Measurements from ENCODE around the gene UTF1.

Gene UTF1

GRCh38 chr10:133230044-133230361 is at the start of gene UTF1:
Gene UTF1 (plus strand): TSS chr10:133230217. CDS start chr10:133230289, 72 bp downstream.
- no peak for DNase-seq

GRCh38 chr10:133180965-133181639 is 48.9 kb upstream of the UTF1 start:
- DNase-seq: no peak

- no peak for DNase-seq
These were observed 47.8 kb upstream of the UTF1 start for GRCh38 chr10:133182190-133182589.

- no peak for DNase-seq
These were observed 47.0 kb upstream of the UTF1 start for GRCh38 chr10:133182791-133183645.

- DNase-seq: no peak
These were observed 46.2 kb upstream of the UTF1 start for GRCh38 chr10:133183646-133184378.

GRCh38 chr10:133184591-133185244 is 45.3 kb upstream of the UTF1 start:
- no peak for DNase-seq

GRCh38 chr10:133185421-133185820 is 44.6 kb upstream of the UTF1 start:
- DNase-seq: no peak

- no peak for DNase-seq
These were observed 44.1 kb upstream of the UTF1 start for GRCh38 chr10:133185916-133186315.

- no peak for DNase-seq
These were observed 43.5 kb upstream of the UTF1 start for GRCh38 chr10:133186416-133187090.

- DNase-seq: no peak
These were observed 42.7 kb upstream of the UTF1 start for GRCh38 chr10:133187091-133187905.

- DNase-seq: no peak
These were observed 41.9 kb upstream of the UTF1 start for GRCh38 chr10:133187906-133188681.

- DNase-seq: no peak
These were observed 40.8 kb upstream of the UTF1 start for GRCh38 chr10:133189256-133189655.

- no peak for DNase-seq
These were observed 40.3 kb upstream of the UTF1 start for GRCh38 chr10:133189726-133190125.

GRCh38 chr10:133190225-133190624 is 39.8 kb upstream of the UTF1 start:
- no peak for DNase-seq

GRCh38 chr10:133191651-133192050 is 38.4 kb upstream of the UTF1 start:
- DNase-seq: no peak

- DNase-seq: no peak
These were observed 35.9 kb upstream of the UTF1 start for GRCh38 chr10:133194151-133194550.

- no peak for DNase-seq
These were observed 34.9 kb upstream of the UTF1 start for GRCh38 chr10:133195096-133195495.

- no peak for DNase-seq
These were observed 34.4 kb upstream of the UTF1 start for GRCh38 chr10:133195611-133196010.

- DNase-seq: no peak
These were observed 33.6 kb upstream of the UTF1 start for GRCh38 chr10:133196221-133196915.
